GM18517 (cell line): ENCODE measurements around the gene GALNT12.
A peak's percentile ranks its signal among the peaks of the same experiment; 100 is the strongest.

Source experiments
- ATAC-seq: cut with Tn5 transposase; IDR thresholded peaks from one replicate; pipeline ENCODE4 v1.9.1; 2021; ENCODE audit warnings: mild to moderate bottlenecking, moderate library complexity; ENCODE audit not compliant: unreplicated experiment

GALNT12 gene

GRCh38 chr9:98781588-98782383 is 25.7 kb upstream of the GALNT12 start:
- ATAC-seq = no peak

DNA sequence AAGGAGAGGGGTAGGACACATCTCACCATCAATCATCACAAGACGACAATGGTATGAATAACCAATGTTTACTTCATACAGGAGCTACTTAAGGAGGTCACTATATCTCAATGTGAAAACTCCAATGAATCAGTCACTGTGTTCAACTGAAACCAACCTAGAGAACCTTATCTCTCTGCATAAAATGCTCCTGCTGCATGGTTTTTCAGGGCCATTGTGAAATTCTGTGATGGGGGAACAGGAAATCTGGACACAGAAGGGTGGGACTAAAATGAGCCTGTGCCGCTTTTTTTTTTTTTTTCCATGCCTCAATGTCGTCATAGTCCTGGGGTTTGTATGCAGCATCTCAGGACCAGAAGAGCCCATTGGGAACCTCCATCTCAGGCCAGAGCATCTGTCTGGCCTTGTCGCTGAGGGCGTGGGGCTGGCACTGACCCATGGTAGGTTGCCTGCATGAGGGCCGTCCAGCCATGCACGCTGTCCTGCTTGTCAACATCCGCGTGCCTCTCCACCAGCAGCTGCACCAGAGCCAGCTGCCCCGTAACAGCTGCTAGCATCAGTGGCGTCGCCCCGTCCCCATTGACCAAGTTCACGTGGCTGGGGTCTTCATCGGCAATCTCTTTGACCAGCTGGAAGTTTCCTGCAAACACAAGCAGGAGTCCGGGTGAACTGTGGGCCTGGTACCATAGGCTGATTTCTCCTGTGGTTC is 23.8 kb upstream of the GALNT12 start:
- ATAC-seq = no peak

DNA sequence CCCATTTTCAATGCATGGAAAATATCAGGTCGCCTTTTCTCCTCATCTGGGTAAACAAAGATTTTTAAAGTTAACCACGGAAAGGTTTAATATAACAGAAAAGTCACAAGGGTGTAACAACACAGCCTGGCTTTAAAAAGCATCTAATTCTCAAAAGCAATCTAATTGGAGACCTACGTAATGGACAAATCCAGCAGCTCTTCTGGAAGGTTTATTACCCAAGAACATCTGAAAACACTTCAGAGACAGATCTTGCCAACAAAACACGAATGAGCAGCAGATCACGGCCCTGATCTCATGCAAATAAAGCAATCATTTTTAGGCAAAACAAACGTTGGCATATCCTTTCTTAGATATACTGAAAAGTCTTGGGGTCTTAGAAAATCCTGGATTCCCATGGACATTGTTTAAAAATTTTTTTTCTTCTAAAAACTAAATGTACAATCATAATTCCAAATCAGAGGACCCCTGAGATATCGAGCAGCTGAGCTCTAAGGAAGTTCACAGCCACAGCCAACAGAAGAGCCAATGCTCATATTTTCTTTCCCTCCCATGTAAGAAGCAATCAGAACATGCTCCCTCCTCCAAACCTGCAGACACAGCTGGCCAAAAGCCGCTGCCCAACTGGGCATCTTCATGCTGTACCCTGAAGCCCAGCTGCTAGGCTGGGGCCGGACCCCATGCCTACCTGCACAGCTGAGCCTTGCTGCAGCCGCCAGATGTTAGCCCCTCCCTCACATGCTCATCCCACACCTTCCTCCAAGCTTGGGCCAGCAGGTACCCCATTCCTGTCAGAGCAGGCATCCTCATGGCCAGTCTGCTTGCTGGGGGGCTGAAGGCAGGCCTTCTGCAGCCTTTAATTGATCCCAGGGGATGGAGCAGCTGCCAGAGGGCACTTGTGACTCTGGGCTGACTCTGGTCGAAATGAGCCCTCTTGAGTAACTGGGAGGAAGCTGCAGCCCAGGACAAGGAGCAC is 22.4 kb upstream of the GALNT12 start:
- ATAC-seq = no peak

DNA sequence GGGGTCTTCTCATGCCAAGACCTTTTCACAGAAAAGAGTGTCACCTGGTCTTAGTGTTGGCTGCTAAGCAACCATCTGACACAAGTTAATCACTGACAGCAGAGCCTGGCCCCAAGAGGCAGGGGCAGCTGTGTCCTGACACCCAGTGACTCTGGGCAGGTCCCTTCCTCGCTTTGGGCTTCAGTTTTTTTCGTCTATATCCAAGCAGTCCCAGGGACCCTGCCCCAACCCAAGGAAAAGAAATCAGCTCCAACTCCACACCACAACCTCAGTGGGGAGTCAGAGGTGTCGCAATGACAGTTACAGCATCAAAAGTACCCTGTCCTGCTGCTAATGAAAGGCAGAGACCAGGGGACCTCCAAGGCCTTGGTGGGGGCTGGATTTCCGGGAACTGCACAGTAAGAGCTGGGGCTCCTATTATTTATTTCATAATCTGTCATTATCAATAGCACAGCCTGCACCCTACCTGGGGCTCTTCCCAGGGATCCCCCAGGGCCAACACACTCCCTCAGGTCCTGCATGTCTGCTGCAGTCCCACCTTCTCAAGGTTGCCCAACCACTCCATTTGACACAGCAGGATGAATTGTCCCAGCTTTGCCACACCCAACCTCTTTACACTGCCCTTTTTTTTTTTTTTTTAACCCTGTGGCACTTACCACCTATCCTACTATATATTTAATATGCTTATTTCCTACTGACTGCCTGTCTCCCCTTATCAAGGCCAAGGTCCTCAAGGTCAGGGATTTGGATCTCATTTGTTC is 20.5 kb upstream of the GALNT12 start:
- ATAC-seq = no peak

DNA sequence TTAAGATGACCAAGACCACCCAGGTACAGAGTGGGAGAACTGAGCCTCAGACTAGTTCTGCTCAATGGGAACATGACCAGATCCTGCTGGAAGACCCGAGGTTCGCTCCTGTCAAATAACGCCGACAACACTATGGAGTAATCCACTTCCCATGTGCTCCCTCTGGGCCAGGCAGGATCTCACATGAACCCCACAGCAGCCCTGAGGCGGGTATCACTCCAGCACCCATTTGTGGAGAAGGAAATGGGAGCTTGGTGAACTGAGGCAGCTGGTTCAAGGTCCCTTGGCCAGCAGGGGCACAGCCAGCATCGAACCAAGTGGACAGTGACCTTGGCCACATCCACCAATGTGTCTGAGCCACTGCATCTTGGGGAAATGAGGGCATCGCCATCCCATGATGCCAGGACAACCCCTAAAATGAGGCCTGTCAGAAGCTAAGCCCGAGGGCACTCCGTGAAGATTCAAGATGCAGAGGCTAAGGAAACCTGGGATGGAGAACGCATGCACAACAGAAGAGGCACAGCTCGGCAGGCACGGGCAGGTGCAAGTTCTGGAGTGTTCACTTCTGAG is 19.6 kb upstream of the GALNT12 start:
- no peak for ATAC-seq

DNA sequence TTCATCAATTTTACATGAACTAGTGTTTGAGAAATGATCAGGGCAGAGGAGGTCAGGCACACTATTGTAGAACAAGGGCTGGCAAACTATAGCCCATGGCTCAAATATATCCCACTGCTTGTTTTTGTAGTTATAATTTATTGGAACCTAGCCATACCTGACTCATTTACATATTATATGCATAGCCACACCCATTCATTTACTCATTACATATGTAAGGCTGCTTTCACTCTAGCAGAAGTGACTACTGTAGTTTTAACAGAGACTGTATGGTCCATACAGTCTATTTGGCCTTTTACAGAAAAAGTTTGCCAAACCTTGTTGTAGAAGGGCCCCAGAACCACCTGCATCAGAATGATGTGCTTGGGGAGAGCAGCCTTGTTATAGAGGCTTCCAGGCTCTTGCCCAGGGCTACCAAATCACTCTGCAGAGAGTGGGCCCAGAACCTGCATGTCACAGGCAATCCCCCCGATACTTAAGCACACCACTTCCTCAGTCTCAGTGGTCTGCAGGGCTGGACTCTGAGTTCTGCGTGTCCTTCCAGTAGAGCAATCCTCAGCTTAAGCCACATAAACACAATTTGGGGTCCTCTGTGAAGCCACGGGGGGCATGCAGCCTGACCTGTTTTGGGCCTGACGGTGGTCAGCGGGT is 17.9 kb upstream of the GALNT12 start:
- no peak for ATAC-seq

GRCh38 chr9:98790134-98790841 is 17.2 kb upstream of the GALNT12 start:
- ATAC-seq = no peak

GRCh38 chr9:98790842-98791607 is 16.4 kb upstream of the GALNT12 start:
- peak; percentile 55 for ATAC-seq

GRCh38 chr9:98791608-98792490 is 15.6 kb upstream of the GALNT12 start:
- ATAC-seq = no peak

DNA sequence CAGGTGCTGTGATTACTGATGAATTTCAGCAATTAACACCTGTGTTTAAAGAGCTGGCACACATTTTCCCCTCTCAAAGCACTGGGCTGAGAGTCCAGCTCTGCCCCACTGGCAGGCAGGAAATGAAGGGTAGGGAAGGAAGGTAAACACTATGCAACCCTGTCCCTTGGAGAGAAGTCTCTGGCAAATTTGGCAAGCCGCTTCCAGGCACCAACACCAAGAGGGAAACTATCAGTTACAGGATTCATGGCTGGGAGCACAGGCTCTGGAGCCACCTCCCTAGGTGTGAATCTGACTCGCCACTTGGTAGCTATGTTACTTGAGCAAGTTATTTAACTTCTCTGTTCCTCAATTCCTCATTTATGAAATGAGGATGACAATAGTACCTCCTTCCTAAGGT is 14.4 kb upstream of the GALNT12 start:
- ATAC-seq = no peak

- ATAC-seq = no peak
These were observed 12.7 kb upstream of the GALNT12 start for GRCh38 chr9:98794802-98795201.

DNA sequence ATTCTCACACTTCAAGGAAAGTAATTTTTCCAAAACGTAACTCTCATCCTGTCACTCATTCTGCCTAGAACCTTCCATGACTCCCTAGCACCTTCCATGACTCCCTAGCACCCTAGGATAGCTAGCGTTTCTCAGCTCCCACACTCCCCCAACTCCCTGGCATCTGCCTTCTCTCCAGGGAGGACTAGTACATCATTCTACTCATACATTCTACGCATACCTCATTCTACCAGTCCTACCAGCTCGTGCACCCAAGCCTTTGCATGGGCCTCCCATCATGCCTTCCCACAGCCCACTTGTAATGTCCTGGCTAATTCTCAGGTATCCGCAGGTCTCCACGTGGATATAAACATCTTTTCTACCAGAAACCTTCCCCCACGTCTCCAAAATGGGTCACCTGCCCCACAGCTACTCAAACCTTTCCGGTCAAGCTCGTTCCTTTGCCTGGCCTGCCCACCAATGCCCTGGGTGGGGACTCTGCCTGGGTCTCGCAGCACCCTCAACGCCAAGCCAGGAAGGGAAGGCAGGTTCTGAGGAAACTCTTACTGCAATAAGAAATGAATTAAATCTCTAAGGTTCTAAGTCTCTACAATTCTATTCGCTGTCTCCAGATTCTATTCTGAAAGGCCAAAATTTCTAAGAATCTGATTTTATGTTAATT is 12.0 kb upstream of the GALNT12 start:
- no peak for ATAC-seq

- ATAC-seq = peak; percentile 34
These were observed 11.5 kb upstream of the GALNT12 start for GRCh38 chr9:98795970-98796363.

DNA sequence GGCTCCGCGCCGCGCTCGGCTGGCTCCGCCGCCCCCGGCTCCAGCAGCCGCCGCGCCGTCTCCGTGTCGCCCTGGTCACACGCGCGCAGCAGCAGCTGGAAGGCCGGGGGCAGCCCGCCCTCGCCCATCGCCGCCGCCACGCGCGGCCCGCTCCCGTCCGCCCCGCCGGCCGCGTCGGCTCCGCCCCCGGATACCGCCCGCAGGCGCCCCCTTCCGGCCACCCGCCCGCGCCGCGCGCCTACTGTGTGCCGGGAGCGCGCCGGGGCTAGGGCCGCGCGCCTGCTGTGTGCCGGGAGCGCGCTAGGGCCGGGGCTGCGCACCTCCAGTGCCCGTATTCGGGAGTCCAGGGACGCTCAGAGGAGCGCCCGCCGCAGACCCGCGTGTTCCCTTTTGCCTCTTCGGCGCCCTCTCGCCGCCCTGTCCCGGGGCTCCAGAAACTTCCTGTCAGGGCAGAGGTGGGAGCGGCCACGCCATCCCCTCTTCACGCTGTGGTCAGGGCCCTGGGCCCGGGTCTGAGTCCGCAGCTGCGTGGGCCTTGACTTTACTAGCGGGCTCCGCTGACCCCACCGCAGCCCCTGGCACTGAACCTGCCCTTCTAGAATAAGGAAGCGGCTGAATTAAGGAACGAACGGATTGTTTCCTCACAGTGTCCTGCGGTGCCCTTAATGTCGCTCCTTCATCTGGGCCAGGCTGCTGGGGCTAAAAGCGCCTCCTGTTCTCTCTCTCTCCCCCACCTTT is 10.9 kb upstream of the GALNT12 start, which contains the start of gene ANKS6:
ANKS6 (minus strand) TSS at position 192 of the 738 bp plus-strand sequence; CDS start at position 128, 64 bp downstream.
- ATAC-seq = peak; percentile 71

GRCh38 chr9:98797491-98797890 is 10.0 kb upstream of the GALNT12 start:
- no peak for ATAC-seq

GRCh38 chr9:98798254-98798653 is 9.2 kb upstream of the GALNT12 start:
- no peak for ATAC-seq
